Calu3 (cell line): ENCODE results near the gene POPDC2. TPM values are rescaled to one million over a fixed set of nuclear protein-coding genes. Genes with fewer than 3 reads are reported as not detected.

Experiments used
- BruUV-seq: library from RNA; stranded (reverse); fragments of 400-500 nt; replicated peaks from 2 replicates; lab custom pipeline; 2021; lab: Mats Ljungman, UMichigan
- CTCF ChIA-PET: fragments of 300-600 bp; sonication (Branson Sonifier 250); formaldehyde crosslinking; loops from one replicate; lab custom pipeline; 2022; ENCODE audit warnings: antibody characterized with exemption; lab: Charles Lee
- DNase-seq: peaks from one replicate; pipeline ENCODE4 v3.0.0; 2022
- H3K27ac Mint-ChIP-seq: one replicate; pipeline ENCODE4 v1.8.0; 2022; ENCODE audit warnings: mixed read lengths; ENCODE audit not compliant: unreplicated experiment
- H3K27me3 Mint-ChIP-seq: one replicate; pipeline ENCODE4 v1.8.0; 2022; ENCODE audit warnings: mixed read lengths; ENCODE audit not compliant: unreplicated experiment
- H3K36me3 Mint-ChIP-seq: one replicate; pipeline ENCODE4 v1.8.0; 2022; ENCODE audit warnings: mild to moderate bottlenecking, moderate library complexity, mixed read lengths; ENCODE audit not compliant: insufficient read depth, unreplicated experiment
- H3K4me1 Mint-ChIP-seq: one replicate; pipeline ENCODE4 v1.8.0; 2022; ENCODE audit warnings: mild to moderate bottlenecking, low read depth, mixed read lengths; ENCODE audit not compliant: unreplicated experiment
- H3K4me3 Mint-ChIP-seq: one replicate; pipeline ENCODE4 v1.8.0; 2022; ENCODE audit warnings: mild to moderate bottlenecking, low read depth, moderate library complexity, mixed read lengths; ENCODE audit not compliant: unreplicated experiment
- H3K9me3 Mint-ChIP-seq: one replicate; pipeline ENCODE4 v1.8.0; 2022; ENCODE audit warnings: low read depth, mixed read lengths; ENCODE audit not compliant: unreplicated experiment
- intact Hi-C: fragments of 100-400 bp; cut with micrococcal nuclease; formaldehyde crosslinking; loops from one replicate; pipeline ENCODE4 v1.10.0; 2022; ENCODE audit not compliant: unreplicated experiment
- total RNA-seq: library from RNA; stranded (reverse); gene quantifications from 2 replicates; pipeline ENCODE4 v1.2.3, GENCODE V29; 2022
- TF ChIP-seq, protein P1 (sequence below): fragments of 200-600 bp; IDR thresholded peaks from one replicate; pipeline ENCODE4 v1.8.0; 2022; ENCODE audit warnings: antibody characterized with exemption; ENCODE audit not compliant: unreplicated experiment

POPDC2 gene
- total RNA-seq, 1 experiment from 2014 or later = 0.80 TPM

DNA sequence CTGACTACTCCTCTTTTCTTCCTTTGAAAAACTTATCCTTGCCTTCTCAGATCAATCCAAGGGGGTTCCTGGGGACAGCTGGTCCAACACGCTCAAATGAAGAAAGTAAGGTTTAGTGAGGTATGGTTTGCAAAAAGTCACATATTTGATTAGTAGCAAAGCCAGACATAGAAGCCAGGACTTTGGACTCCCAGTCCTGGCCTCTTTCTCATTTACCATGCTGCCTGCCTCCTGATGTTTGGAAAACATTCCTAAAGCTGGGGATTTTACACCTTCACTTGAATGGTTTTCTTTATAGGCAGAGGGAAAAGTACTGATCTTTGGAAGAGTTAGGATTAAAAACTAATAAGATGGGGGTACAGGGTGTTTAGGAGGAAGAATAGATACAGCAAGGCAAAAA, 14.6 kb downstream of the POPDC2 start:
- CTCF ChIA-PET = no interaction called here
- H3K4me3 Mint-ChIP-seq = no peak overlapping the region

GRCh38 chr3:119644481-119644880, 15.9 kb downstream of the POPDC2 start:
- no peaks in the 10 kb centered on the region for H3K36me3 Mint-ChIP-seq
- TF ChIP-seq, protein P1, sequence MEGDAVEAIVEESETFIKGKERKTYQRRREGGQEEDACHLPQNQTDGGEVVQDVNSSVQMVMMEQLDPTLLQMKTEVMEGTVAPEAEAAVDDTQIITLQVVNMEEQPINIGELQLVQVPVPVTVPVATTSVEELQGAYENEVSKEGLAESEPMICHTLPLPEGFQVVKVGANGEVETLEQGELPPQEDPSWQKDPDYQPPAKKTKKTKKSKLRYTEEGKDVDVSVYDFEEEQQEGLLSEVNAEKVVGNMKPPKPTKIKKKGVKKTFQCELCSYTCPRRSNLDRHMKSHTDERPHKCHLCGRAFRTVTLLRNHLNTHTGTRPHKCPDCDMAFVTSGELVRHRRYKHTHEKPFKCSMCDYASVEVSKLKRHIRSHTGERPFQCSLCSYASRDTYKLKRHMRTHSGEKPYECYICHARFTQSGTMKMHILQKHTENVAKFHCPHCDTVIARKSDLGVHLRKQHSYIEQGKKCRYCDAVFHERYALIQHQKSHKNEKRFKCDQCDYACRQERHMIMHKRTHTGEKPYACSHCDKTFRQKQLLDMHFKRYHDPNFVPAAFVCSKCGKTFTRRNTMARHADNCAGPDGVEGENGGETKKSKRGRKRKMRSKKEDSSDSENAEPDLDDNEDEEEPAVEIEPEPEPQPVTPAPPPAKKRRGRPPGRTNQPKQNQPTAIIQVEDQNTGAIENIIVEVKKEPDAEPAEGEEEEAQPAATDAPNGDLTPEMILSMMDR = no peak
- H3K27ac Mint-ChIP-seq = no peak overlapping the region
- no peaks in the 10 kb centered on the region for H3K27me3 Mint-ChIP-seq
- no peaks in the 10 kb centered on the region for H3K4me1 Mint-ChIP-seq
- H3K9me3 Mint-ChIP-seq = no peaks in the 10 kb centered on the region
- H3K4me3 Mint-ChIP-seq = no peak overlapping the region
- no peak for DNase-seq
- no TSS peak for BruUV-seq
- CTCF ChIA-PET = no interaction called here
- intact Hi-C loops = no loop called here

More for the DNA sequence above, 14.6 kb downstream of the POPDC2 start:
- BruUV-seq = no TSS peak
- Mint-ChIP-seq H3K36me3 (no peaks in the 10 kb centered on the region), H3K27me3 (no peaks in the 10 kb centered on the region), H3K4me1 (no peaks in the 10 kb centered on the region), H3K27ac (no peak overlapping the region), H3K9me3 (no peaks in the 10 kb centered on the region)
- TF ChIP-seq, protein P1 = no peak
- intact Hi-C loops = no loop called here
- DNase-seq = no peak

DNA sequence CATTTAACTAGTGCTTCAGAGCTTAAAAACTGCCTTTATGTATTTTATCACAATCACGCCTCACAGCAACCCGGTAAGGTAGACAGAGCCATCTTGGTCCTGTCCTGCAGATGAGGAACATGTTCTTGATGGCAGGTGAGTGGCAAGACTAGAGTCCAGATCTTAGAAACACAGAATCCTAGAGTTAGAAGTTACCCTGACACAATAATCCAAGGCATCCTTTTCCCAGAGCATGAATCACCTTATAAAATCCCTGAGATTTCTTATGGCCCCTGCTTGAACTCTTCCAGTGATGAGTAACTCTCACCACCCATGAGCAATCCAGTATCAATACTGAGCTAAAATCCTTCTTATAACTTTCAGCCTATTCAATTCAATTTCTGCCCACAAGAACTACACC, 16.9 kb downstream of the POPDC2 start:
- CTCF ChIA-PET = no interaction called here

GRCh38 chr3:119642746-119643473, 17.5 kb downstream of the POPDC2 start:
- H3K9me3 Mint-ChIP-seq = no peaks in the 10 kb centered on the region
- H3K27me3 Mint-ChIP-seq = no peaks in the 10 kb centered on the region
- H3K27ac Mint-ChIP-seq = no peak overlapping the region
- H3K4me1 Mint-ChIP-seq = no peaks in the 10 kb centered on the region
- DNase-seq = no peak
- H3K4me3 Mint-ChIP-seq = no peak overlapping the region
- intact Hi-C loops = no loop called here
- no TSS peak for BruUV-seq
- TF ChIP-seq, protein P1 = no peak
- no peaks in the 10 kb centered on the region for H3K36me3 Mint-ChIP-seq
- CTCF ChIA-PET = interaction anchor here (0.6 kb wide), 1 partner anchor 42 kb away, joined by 3 read pairs; no protein-coding TSS in a partner anchor

More for the DNA sequence above, 16.9 kb downstream of the POPDC2 start:
- DNase-seq = no peak
- Mint-ChIP-seq H3K4me1 (no peaks in the 10 kb centered on the region), H3K4me3 (no peak overlapping the region), H3K27me3 (no peaks in the 10 kb centered on the region), H3K9me3 (no peaks in the 10 kb centered on the region), H3K36me3 (no peaks in the 10 kb centered on the region), H3K27ac (no peak overlapping the region)
- no TSS peak for BruUV-seq
- TF ChIP-seq, protein P1 = no peak
- intact Hi-C loops = no loop called here
